ENCODE results near the gene MARCHF5.
"Not testable (repeated sequence)": the region's sequence is repeated elsewhere in the genome, so short reads cannot be mapped to it uniquely, and the experiment has no call there.

The MARCHF5 gene

GRCh38 chr10:92393173-92393572 is 102.2 kb downstream of the MARCHF5 start:
- not testable (repeated sequence) for DNase-seq

- no peak for DNase-seq
Observed at GRCh38 chr10:92395271-92395670, 104.3 kb downstream of the MARCHF5 start.

- not testable (repeated sequence) for DNase-seq
Observed at GRCh38 chr10:92402234-92402633, 111.3 kb downstream of the MARCHF5 start.
